ENCODE measurements around the gene CEP131. TPM values are rescaled to one million over a fixed set of nuclear protein-coding genes. Genes with fewer than 3 reads are reported as not detected.

CEP131 gene
- total RNA-seq, 1 donor from 2014 or later = 12.2 TPM

- Mint-ChIP-seq H3K9me3 (ENCODE audit: unreplicated experiment) (no peaks in the 10 kb centered on the region), H3K4me3 (ENCODE audit: unreplicated experiment) (no peak overlapping the region), H3K27ac (ENCODE audit: unreplicated experiment) (no peak overlapping the region), H3K36me3 (ENCODE audit: unreplicated experiment) (peaks cover 10% of the 10 kb centered on the region), H3K27me3 (ENCODE audit: unreplicated experiment) (no peaks in the 10 kb centered on the region), H3K4me1 (ENCODE audit: unreplicated experiment) (peaks cover 19% of the 10 kb centered on the region)
- no peak for DNase-seq (ENCODE audit: extremely low spot score, unreplicated experiment)
- TF ChIP-seq CTCF (IDR thresholded peaks at IDR 0.05) = no peak
Observed at GRCh38 chr17:81251709-81252301, 29.0 kb upstream of the CEP131 start.

GRCh38 chr17:81251094-81251708 lies 28.4 kb upstream of the CEP131 start:
- Mint-ChIP-seq H3K27me3 (ENCODE audit: unreplicated experiment) (no peaks in the 10 kb centered on the region), H3K4me3 (ENCODE audit: unreplicated experiment) (no peak overlapping the region), H3K9me3 (ENCODE audit: unreplicated experiment) (no peaks in the 10 kb centered on the region), H3K27ac (ENCODE audit: unreplicated experiment) (no peak overlapping the region), H3K4me1 (ENCODE audit: unreplicated experiment) (peaks cover 19% of the 10 kb centered on the region), H3K36me3 (ENCODE audit: unreplicated experiment) (peaks cover 10% of the 10 kb centered on the region)
- no peak for TF ChIP-seq CTCF (IDR thresholded peaks at IDR 0.05)
- DNase-seq (ENCODE audit: extremely low spot score, unreplicated experiment) = no peak

GRCh38 chr17:81250286-81251093 lies 27.7 kb upstream of the CEP131 start:
- H3K36me3 Mint-ChIP-seq (ENCODE audit: unreplicated experiment) = peaks cover 10% of the 10 kb centered on the region
- no peak overlapping the region for H3K4me3 Mint-ChIP-seq (ENCODE audit: unreplicated experiment)
- H3K27ac Mint-ChIP-seq (ENCODE audit: unreplicated experiment) = no peak overlapping the region
- no peaks in the 10 kb centered on the region for H3K27me3 Mint-ChIP-seq (ENCODE audit: unreplicated experiment)
- DNase-seq (ENCODE audit: extremely low spot score, unreplicated experiment) = no peak
- no peak for TF ChIP-seq CTCF (IDR thresholded peaks at IDR 0.05)
- no peaks in the 10 kb centered on the region for H3K9me3 Mint-ChIP-seq (ENCODE audit: unreplicated experiment)
- peaks cover 17% of the 10 kb centered on the region for H3K4me1 Mint-ChIP-seq (ENCODE audit: unreplicated experiment)

- Mint-ChIP-seq H3K27ac (ENCODE audit: unreplicated experiment) (no peak overlapping the region), H3K4me3 (ENCODE audit: unreplicated experiment) (no peak overlapping the region), H3K4me1 (ENCODE audit: unreplicated experiment) (peaks cover 11% of the 10 kb centered on the region), H3K9me3 (ENCODE audit: unreplicated experiment) (no peaks in the 10 kb centered on the region), H3K36me3 (ENCODE audit: unreplicated experiment) (peaks cover 10% of the 10 kb centered on the region), H3K27me3 (ENCODE audit: unreplicated experiment) (no peaks in the 10 kb centered on the region)
- no peak for DNase-seq (ENCODE audit: extremely low spot score, unreplicated experiment)
- no peak for TF ChIP-seq CTCF (IDR thresholded peaks at IDR 0.05)
Observed at GRCh38 chr17:81249223-81250040, 26.7 kb upstream of the CEP131 start.

All from osteocyte (in vitro differentiated cells).